Measurements from ENCODE around the gene ADO.

Gene ADO

GRCh38 chr10:62851442-62851841, 46.9 kb downstream of the ADO start:
- no peak overlapping the region for H3K4me3 Mint-ChIP-seq
- no peak overlapping the region for H3K27ac Mint-ChIP-seq
- no peaks in the 10 kb centered on the region for H3K27me3 Mint-ChIP-seq
- no peak for ATAC-seq (ENCODE audit: low read depth)
- H3K9me3 Mint-ChIP-seq: no peaks in the 10 kb centered on the region
- H3K4me1 Mint-ChIP-seq: peaks cover 32% of the 10 kb centered on the region
- no peaks in the 10 kb centered on the region for H3K36me3 Mint-ChIP-seq
- no peak for DNase-seq (ENCODE audit: low spot score in 2 of 2)

- Mint-ChIP-seq H3K36me3 (no peaks in the 10 kb centered on the region), H3K9me3 (no peaks in the 10 kb centered on the region), H3K27ac (no peak overlapping the region), H3K4me3 (peak overlapping the region; percentile 24), H3K4me1 (peaks cover 32% of the 10 kb centered on the region), H3K27me3 (no peaks in the 10 kb centered on the region)
- DNase-seq (ENCODE audit: low spot score in 2 of 2) (peak in 1 of 2 donors; percentile 12), ATAC-seq (ENCODE audit: low read depth) (peak; percentile 90)
These were observed 48.6 kb downstream of the ADO start for GRCh38 chr10:62852961-62853702.

- H3K27me3 Mint-ChIP-seq: no peaks in the 10 kb centered on the region
- H3K27ac Mint-ChIP-seq: no peak overlapping the region
- no peak for ATAC-seq (ENCODE audit: low read depth)
- H3K36me3 Mint-ChIP-seq: no peaks in the 10 kb centered on the region
- H3K4me3 Mint-ChIP-seq: peak overlapping the region; percentile 24
- H3K4me1 Mint-ChIP-seq: peaks cover 32% of the 10 kb centered on the region
- no peak for DNase-seq (ENCODE audit: low spot score in 2 of 2)
- no peaks in the 10 kb centered on the region for H3K9me3 Mint-ChIP-seq
These were observed 49.2 kb downstream of the ADO start for GRCh38 chr10:62853710-62854109.

- Mint-ChIP-seq H3K36me3 (no peaks in the 10 kb centered on the region), H3K27me3 (no peaks in the 10 kb centered on the region), H3K9me3 (no peaks in the 10 kb centered on the region), H3K4me3 (no peak overlapping the region), H3K4me1 (peaks cover 29% of the 10 kb centered on the region), H3K27ac (no peak overlapping the region)
- ATAC-seq (ENCODE audit: low read depth) (no peak), DNase-seq (ENCODE audit: low spot score in 2 of 2) (no peak)
These were observed 51.5 kb downstream of the ADO start for GRCh38 chr10:62856021-62856420.
